GM10248 (cell line): ENCODE data around the gene PADI6.

Experiments used
- CTCF ChIA-PET: fragments of 300-600 bp; sonication (Branson Sonifier 250); formaldehyde crosslinking; extraction: SDS; loops from one replicate; lab custom pipeline; 2021; ENCODE audit warnings: antibody characterized with exemption; lab: Yijun Ruan, JAX
- POLR2A ChIA-PET: fragments of 350-650 bp; sonication (Branson Sonifier 250); formaldehyde crosslinking; extraction: SDS; loops from one replicate; lab custom pipeline; 2020; ENCODE audit warnings: antibody characterized with exemption; lab: Yijun Ruan, JAX
- DNase-seq: peaks from one replicate; pipeline ENCODE4 v3.0.0; 2012; ENCODE audit errors: extremely low spot score
- CTCF ChIP-seq: IDR thresholded peaks from 2 replicates; pipeline ENCODE4 v1.5.1; 2012; ENCODE audit warnings: mild to moderate bottlenecking, low read depth; ENCODE audit errors: extremely low read depth, missing control alignments, control extremely low read depth

PADI6 gene

DNA sequence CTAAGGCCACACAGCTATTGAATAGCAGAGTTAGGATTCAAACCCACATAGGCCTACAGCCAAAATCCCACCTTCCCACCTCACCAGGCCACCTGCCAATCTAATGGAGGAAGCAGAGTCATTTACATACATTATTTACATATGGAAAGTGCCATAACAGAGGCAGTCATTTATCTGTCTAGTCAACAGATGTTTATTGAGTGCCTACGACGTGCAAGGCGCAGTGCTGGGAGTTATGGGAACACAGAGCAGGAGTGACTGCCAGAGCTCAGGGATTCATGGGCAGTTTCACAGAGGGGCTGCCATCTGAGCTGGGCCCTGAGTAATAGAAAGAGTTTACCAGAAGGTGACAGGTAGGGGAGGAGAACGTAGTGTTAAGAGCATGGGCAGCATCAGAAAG lies 10.3 kb upstream of the PADI6 start:
- CTCF ChIA-PET: no interaction called here
- TF ChIP-seq CTCF: no peak
- DNase-seq: no peak
- POLR2A ChIA-PET: no interaction called here

DNA sequence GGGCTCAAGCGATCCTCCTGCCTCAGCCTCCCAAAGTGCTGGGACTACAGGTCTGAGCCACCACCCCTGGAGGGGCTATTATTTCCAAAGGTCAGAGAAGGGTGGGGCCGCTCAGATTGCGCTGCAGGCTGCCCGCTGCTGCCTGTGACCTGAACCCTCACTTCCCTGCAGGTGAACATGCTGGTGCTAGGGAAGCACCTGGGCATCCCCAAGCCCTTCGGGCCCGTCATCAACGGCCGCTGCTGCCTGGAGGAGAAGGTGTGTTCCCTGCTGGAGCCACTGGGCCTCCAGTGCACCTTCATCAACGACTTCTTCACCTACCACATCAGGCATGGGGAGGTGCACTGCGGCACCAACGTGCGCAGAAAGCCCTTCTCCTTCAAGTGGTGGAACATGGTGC lies 8.6 kb upstream of the PADI6 start:
- no peak for TF ChIP-seq CTCF
- ChIA-PET POLR2A (no interaction called here), CTCF (interaction anchor here (1.7 kb wide), 1 partner anchor 27 kb away, joined by 4 read pairs; no protein-coding TSS in a partner anchor)
- DNase-seq: no peak

DNA sequence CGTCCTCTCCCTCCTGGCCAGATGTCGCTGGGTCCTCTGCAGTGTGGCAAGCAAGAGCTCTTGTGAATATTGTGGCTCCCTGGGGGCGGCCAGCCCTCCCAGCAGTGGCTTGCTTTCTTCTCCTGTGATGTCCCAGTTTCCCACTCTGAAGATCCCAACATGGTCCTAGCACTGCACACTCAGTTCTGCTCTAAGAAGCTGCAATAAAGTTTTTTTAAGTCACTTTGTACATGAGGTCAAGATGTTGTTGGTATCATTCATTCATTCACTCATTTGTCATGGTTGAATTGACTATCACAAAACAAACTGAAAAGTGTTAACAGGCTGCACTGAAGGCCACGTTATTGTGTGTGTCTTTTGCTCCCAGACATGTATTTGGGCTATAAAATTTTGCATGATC lies 8.2 kb upstream of the PADI6 start:
- no peak for DNase-seq
- ChIA-PET POLR2A (no interaction called here), CTCF (interaction anchor here (1.7 kb wide), 1 partner anchor 27 kb away, joined by 4 read pairs; no protein-coding TSS in a partner anchor)
- TF ChIP-seq CTCF: no peak

DNA sequence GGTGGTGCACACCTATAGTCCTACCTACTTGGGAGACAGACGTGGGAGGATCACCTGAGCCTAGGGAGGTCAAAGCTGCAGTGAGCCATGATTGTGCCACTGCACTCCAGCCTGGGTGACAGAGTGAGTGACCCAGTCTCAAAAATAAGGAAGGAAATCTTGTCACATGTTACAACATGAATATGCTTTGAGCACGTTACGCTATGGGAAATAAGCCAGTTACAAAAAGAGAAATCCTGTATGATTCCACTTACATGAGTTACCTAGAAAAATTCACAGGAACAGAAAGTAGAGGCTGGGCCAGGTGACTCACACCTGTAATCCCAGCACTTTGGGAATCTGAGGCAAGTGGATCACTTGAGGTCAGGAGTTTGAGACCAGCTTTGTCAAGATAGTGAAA lies 6.7 kb upstream of the PADI6 start:
- ChIA-PET POLR2A (no interaction called here), CTCF (interaction anchor here (2.3 kb wide), 1 partner anchor 8 kb away, joined by 6 read pairs; no protein-coding TSS in a partner anchor)
- no peak for DNase-seq
- no peak for TF ChIP-seq CTCF

- TF ChIP-seq CTCF: no peak
- ChIA-PET POLR2A (no interaction called here), CTCF (interaction anchor here (0.9 kb wide), 1 partner anchor 125 kb away, joined by 4 read pairs; no protein-coding TSS in a partner anchor)
- no peak for DNase-seq
Observed at GRCh38 chr1:17369466-17369865, 2.5 kb upstream of the PADI6 start.

DNA sequence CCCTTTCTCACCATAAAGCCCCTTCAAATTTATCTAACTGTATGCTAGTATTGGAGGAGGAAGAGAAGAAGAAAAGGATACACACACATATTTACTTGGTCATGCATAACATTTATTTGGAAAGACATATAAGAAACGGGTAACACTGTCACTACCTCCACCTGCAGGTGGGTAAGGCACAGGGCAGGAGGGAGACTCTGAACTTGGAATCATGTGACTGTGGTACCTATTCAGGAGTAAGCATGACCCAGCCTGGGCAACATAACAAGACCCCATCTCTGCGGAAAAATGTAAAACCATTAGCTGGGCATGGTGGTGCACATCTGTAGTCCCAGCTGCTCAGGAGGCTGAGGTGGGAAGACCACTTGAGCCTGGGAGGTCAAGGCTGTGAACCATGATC lies 1.4 kb upstream of the PADI6 start:
- POLR2A ChIA-PET: no interaction called here
- CTCF ChIA-PET: interaction anchor here (0.9 to 1.3 kb wide), 2 partner anchors 25 to 124 kb away, joined by 3 to 4 read pairs; no protein-coding TSS in a partner anchor
- DNase-seq: no peak
- TF ChIP-seq CTCF: no peak
